ENCODE measurements around the gene CALHM3.

- TF ChIP-seq CTCF (IDR thresholded peaks at IDR 0.05) (no peak), POLR2A (IDR thresholded peaks at IDR 0.05) (no peak)
Measured at GRCh38 chr10:103491729-103492364, 12.8 kb upstream of the CALHM3 start.
